ELF-1 (cell line): ENCODE results near the gene RGS3.

Source experiments
- DNase-seq: peaks from one replicate; pipeline ENCODE4 v3.0.0-alpha.2; 2016; ENCODE audit warnings: low read depth, low spot score

RGS3 gene

DNA sequence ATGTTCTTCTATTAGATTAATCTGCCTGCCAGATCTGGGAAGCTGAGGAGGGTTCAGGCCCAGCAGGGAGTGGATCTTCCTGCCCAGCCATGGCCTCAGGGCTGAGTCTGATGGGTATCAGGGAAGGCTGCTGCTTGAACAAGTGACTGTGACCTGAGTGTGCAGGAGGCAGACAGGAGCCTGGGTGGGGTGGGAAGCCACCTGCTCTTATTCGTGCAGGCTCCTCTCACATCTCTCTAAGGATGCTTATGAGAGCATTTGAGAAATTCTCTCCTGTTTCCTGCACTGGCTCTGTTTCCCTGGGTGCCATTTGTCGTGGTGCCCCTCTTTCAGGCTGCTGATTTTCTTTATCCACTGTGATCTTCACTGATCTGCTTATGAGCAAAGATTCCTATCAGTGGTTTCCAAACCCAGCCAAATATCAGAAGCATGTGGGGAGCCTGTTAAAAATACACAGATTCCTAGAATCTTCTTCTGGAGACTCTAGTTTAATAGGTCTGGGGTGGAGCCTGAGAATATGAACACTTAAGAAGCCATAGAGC lies 2.1 kb downstream of the RGS3 start:
- peak; percentile 42 for DNase-seq

DNA sequence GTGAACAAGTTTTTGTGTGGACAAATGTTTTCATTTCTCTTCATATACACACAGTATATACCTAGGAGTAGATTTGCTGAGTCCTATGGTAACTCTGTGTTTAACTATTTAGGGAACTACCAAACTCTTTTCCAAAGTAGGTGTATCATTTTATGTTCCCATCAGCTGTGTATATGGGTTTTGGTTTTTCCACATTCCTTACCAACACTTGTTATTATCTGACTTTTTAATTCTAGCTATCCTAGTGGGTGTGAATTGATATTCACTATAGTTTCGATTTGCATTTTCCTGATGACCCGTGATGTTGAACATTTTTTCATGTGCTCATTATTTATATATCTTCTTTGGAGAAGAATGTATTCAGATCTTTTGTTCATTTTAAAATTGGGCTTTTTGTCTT lies 3.7 kb downstream of the RGS3 start:
- DNase-seq = no peak

DNA sequence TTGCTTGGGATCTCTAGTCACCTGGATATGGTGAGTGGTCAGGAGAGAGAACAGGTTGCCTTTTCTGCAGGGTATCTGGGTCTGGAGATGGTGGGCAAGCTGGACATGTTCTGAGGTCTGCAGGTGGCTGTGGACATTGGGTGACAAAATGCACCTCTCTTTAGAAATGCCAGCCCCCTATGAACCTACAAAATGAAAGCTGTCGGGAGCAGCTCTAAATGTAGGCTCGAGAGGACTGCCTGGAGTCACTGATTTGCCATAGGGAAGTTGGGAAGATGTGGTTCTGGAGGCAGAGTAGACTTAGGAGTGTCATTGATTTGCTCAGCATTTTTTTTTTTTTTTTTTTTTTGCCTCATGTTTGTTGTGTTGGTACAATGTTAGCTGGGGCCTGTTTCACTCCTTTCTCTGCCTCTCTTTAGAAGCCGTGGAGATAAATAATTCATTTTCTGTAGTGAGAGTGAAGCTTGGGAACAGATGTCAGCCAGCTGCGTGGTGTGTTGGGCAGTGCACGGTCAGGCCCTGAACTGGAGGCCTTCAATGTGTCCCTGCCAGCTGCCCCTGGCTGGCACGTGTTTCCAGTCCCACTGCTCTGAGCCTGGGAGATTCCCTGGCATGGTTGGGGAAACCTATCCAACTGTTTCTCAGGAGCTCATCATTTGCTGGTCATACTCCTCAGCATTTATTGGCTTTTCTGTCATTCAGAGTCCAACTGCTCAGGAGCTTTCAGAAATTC lies 5.4 kb downstream of the RGS3 start:
- no peak for DNase-seq

DNA sequence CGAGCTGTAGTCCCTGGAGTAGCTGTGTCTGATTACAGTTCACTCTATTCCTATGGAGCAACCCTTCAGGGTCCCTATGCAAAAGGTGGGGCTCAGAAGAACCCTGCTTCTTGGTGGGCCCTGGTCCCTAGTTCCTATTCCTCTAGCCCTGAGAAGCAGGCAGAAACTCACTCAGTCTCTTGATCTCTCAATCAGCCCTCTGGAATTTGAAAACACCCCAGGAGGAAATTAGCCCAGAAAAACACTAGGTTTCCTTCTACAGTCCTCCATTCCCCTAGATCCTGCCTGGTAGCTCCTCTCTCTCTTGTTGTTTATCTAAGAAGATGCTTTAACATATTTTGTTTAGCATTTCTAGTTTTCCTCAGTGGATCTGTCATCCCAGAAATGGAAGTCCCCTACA lies 7.6 kb downstream of the RGS3 start:
- DNase-seq = peak; percentile 27

DNA sequence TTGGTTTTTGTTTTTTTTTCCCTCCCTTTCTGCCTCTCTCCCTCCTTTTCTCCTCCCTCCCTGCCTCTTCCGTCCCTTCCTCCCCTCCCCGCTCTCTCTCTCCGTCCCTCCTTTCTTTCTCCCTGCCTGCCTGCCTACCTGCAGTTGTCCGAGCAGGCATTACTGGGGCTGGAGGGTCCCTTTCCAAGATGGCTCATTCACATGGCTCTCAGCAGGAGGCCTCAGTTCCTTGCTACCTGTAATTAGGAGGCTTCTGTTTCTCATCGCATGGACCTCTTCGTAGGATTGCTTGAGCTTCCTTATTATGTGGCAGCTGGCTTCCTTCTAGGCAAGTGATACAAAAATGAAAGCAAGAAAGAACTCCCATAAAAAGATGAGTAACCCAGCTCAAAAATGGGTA lies 8.0 kb downstream of the RGS3 start:
- DNase-seq = peak; percentile 27

DNA sequence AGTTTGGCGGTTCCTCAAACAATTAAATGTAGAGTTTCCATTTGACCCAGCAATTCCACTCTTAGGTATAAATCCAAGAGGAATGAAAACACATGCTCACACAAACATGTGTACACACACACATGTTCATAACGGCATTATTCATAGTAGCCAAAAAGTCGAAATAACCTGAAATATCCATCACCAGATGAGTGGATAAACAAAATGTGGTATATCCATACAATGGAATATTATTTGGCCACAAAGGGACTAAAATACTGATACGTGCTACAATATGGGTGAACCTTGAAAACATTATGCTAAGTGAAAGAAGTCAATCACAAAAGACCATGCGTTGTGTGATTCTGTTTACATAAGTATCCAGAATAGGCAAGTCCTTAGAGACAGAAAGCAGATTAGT lies 8.7 kb downstream of the RGS3 start:
- DNase-seq = no peak

DNA sequence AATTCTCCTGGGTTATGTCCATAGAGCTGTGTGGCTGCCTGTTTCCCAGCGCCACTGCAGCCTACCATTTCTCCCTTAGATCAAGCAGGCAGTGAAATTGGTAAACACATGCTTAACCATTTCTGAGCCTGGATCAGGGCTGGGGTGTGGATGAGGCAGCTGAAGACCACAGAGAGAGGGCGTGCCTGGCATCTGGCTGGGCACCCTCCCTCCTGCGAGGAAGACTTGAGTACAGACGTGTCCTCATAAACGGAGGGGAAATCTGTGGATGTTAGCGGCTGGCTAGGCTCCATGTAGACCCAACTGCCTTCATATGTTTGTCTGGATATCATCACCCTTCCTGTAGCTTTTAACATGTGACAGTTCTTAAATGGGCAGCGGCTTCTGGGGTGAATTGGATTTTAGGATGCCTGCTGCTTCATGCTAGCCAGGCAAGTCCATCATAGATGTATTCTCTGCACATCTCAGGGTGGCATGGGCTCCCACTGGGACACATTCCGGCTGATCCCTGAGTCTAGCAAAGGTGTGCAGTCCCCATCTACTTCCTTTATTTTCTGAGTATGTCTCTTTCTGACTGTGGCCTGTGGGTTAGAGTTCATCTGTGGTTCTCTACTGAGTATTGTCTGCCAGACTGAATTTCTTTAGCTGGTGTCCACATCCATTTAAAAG lies 11.0 kb downstream of the RGS3 start:
- no peak for DNase-seq

DNA sequence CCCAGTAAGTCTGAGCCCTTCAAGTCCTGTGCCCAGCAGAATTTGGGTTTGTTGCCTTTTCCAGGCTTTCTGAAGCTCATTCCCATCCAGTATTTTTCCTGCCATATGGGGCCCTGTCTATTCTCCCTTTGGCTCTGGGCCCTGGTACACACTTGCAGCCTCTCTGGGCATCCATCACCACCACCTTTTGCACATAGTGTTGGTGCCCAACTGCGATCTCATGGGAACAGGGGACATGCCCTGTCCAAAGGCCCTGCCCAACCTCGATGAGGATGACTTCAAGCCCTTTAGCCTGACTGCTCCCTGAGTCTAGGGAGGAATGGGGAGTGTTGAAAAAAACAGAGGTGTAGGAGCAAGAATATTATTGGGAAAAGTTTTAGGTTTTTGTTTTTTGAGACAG lies 11.5 kb downstream of the RGS3 start:
- no peak for DNase-seq

DNA sequence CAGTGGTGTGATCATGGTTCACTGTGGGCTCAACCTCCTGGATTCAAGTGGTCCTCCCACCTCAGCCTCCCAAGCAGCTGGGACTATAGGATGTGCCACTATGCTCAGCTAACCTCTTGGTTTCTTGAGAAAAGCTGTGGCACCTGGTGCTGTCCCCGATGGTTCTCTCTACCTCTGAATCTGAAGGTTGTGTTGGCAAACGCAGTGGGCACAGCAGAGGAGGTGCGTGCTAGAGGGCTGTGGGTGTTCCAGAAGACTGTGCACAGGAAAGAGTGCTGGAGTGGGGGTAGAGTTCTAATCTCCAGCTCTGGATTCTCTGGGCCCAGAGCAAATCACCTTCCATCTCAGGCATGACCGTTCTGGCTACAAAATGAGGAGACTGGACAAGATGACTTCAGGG lies 12.5 kb downstream of the RGS3 start:
- no peak for DNase-seq

DNA sequence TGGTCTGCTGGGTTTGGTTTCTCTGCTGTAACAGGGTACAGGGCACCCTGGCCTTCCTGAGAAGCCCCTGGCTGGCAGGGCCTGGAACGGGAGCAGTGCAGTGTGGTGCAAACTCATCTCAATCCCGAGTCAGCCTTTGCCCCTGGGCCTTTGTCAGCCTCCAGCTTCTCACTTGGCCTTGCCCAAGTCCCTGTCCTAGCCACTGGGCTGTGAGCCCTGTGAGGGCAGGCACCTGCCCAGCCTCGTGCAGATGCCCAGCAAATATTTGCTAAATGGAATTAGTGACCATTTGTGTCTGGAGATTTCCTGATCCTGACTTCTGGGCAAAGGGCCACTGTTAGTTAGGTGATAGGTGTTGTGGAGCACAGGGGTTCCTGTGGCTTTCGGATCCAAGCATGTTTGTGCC lies 13.0 kb downstream of the RGS3 start:
- DNase-seq = no peak

DNA sequence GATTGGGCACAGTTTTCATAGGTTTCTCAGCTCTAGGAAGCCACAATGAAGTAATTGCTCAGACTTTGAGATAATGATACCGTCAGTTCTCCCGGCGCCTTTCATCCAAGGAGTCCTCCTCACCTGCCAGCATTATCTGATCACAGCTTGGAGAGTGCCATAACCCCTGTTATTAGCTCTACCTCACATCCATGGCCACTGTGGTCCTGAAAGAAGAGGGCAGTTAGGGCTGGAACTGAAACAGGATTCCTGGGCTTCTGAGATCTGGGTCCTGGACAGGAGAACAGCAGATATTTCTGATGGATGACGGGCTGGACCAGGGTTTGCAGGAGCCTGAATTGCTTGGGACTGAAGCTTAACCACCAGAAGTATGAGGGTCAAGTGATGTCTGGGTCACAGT lies 13.5 kb downstream of the RGS3 start:
- no peak for DNase-seq

DNA sequence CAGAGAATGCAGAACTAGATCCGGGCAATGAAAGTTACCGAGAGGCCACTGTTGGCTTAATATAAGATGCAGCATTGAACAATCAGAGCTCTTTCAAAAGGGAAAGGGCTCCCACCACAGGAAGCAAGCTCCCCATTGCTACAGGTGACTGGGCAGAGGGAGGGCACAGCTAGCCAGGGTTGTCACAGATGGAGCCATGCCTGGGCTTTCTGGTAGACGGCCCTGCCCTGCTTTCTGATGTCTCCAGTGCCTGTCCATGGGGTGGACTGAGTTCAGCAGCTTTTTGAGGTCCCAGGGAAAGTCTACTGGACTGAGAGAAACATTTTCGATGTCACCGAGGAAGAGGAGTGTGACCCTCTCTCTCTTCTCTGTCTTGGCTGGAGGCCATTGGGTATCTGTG lies 14.1 kb downstream of the RGS3 start:
- DNase-seq = no peak

DNA sequence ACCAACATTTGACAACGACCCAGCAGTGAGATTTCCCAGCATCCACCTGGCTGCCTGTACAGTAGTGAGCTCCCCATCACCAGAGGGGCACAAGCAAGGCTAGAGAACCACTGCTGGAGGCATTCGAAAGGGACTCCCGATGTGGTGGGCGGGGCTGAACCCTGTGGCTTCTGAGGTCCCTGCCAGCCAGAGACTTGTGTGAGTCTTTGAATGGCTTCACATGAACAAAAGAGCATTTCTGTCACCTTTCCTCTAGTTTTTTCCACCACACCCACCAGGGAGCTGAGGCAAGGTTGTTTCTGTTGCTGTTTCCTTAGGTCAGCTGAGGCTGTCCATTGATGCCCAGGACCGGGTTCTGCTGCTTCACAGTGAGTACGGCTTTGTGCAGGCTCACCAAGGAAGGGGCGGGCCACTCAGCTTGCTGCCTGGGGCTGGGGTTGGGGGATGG lies 15.7 kb downstream of the RGS3 start:
- DNase-seq = peak; percentile 77

DNA sequence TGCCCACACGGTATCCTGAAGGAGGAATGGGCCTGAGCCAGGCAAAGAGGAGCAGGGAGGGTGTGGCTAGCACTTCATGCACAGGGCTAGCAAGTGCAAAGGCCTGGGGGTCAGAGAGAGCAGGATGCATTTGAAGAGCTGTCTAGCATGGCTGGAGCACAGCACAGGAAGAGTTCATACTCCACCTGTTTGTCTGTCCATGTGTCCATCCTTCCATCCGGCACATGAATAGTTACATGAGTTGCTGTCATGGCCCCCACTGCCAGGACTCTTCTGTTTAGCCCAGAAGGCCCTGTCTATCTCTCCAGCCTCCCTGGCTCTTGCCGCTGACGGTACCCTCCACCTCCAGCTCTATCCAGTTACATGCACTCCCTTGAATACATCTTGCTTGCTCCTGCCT lies 17.1 kb downstream of the RGS3 start:
- DNase-seq = no peak

DNA sequence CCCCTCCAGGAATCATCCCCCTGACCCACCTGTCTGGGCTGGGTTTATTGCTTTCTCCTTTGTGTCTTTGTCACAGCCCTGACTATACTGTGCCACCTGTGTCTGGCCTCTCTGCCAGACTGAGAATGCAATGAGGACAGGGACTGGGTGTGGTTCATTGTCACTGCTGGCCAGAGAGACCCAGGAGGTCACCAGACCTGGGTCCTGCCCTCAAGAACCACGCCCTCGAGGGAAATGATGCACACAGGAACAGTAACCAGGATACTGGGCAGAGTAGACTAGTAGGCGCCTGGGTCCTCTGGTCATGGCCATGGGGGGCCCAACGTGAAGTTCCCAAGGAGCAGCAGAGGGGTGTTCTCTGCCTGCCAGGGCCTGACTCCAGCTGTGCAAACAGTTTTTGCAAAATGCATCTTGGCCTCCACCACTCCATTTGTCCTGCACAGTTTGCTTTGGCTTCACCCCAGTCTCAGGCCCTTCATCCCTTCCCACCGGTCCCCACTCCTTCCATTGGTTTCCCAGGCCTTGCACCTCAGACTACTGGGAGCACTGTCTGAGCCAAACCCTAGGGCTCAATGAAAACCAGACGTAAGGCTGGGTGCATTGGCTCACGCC lies 17.8 kb downstream of the RGS3 start:
- no peak for DNase-seq

DNA sequence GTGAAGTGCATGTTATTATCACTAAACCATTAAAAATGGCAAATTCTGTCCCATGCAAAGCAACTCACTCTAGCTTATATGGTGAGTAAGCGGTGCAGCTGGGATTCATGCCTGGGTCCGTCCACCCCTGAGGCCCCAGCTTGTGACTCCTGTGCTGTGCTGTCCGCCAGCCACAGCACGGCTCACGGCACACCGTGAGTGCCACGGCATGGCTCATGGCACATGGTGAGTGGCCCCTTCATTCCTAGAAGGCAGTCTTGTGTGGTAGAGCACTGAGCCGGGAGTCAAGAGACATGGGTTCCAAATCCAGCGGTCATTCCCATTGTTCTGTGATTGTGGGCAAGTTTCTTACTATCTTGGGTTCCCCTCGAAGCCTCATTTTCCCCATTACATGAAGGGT lies 18.8 kb downstream of the RGS3 start:
- DNase-seq = no peak

DNA sequence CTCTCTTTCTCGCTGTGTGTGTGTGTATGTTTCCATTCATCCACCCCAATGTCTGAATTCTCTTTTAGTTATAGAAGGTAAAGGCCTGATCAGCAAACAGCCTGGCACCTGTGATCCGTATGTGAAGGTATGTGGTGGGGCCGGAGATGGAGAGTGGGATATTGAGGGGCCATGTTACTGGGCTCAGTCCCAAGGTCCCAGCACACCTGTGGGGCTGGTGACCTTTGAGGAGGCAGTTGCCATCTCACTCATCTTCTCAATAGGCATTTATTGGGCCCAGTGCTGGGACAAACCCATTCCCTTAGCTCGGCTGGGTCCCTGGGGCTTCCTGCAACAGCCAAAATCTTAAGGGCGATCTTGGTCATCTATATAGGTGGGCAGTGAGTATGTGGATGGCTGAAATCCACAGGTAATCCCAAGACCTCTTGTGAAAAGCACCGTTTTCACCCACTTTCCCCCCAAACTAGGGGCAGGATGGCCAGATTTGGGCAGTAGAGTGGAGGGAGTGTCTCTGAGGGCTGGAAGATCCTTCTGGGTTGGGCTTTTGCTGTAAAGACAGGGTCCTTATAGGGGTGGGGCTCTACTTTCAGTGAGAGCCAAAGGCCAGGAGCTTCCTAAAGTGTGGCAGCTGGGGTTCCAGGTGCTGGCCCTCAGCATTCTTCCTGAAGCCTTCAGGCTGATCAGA lies 19.6 kb downstream of the RGS3 start:
- DNase-seq = no peak

DNA sequence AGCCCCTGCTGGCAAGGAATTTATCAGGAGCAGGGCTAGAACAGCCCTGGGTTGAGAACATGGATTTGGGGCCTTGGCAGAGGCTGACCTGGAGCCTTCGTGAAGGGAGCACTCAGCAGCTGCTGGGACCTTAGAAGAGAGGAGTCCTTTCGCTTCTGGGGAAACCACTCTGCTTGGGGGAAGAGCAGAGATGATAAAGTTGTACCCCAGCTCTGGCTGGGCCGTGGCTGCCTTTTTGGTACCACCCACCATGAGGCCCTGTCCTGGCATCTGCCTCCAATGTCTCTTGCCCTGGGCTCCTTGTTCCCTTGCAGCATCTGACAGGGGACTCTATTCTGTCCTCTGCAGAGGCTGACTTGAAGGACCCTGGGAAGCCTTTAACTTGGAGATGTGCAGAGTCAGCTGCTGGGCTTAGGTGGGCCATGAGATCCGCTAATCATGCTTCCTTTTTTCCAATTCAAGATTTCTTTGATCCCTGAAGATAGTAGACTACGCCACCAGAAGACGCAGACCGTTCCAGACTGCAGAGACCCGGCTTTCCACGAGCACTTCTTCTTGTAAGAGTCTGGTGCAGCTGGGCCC lies 20.2 kb downstream of the RGS3 start:
- DNase-seq = no peak

DNA sequence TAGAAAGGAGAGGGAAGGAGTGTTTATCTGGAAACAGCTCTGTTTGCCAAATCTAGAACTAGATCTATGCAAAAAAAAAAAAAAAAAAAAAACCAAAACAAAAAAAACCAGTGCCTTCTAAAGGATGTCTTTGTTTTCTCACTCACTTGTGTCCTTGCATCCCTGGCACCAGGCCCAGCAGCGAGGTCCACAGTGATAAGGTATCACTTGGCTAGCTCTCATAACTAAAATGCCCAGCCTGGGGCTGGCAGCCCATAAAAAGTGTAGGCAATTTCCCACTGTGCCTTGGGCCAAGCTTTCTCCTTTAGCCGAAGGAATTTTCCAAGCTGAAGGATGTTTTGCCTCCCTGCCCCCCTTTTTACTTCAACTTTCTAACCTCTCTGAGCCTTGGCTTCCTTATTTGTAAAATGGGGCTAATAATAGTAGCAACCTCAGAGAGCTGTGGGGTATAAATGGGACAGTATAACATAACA lies 20.8 kb downstream of the RGS3 start:
- DNase-seq = no peak

DNA sequence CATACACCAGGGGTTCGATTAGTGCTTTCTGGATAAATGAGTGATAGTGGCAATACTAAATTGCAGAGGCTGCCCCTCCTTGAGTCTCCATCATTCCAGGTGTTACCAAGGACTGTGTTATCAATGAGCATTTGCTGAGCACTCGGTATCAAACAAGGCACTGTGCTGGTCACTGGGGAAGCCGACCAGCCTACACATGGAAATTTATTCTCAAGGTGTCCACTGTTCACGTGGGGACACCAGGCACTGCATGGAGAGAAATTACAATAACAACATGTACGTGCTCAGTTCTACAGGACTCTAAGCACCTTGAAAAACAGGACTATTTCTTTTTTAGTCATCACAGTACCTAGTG lies 22.2 kb downstream of the RGS3 start:
- no peak for DNase-seq

DNA sequence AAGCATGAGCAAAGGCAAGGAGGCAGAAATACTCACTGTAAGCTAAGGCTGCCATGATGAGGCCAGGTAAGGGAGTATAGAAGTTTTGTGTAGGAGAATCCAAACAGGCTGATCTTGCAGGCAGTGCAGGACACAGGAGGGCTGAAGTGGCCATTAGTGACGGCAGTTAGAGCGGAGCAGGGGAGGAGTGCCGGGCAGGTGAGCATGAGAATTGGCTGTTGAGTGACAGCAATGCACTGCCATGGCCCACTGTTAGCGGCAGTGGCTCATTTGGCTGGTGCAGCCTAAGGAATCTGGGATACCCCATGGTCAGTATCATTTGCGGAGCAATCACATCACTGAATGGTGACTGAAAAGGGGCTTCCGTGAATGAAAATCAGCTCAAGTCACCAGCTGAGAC lies 22.8 kb downstream of the RGS3 start:
- no peak for DNase-seq

DNA sequence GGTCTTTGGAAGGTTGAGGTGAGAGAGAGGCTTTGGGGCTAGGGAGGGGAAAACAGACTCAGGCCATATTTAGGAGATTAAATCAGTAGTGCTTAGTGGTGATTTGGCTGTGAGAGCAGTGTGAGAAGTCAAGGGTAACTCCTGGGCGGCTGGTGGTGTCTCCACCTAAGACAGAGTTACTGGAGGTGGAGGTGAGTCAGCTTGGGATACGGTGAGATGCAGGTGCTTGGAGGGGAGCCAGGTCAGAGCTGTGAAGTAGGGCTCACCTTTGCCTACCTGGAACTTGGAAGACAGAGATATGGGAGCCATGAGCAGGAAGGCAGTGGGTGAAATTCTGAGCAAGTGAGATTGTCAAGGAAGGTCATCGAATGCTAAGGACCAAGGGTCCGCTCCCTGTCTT lies 24.5 kb downstream of the RGS3 start:
- DNase-seq = no peak
